ENCODE measurements around the gene ELN.

Gene ELN

GRCh38 chr7:74048999-74049599, 21.1 kb downstream of the ELN start:
- ChIA-PET POLR2A (no interaction called here), CTCF (no interaction called here)
- no peak for TF ChIP-seq L3MBTL2 (conservative IDR thresholded peaks at IDR 0.05)
- TF ChIP-seq PKNOX1 (IDR thresholded peaks at IDR 0.05): no peak
- TF ChIP-seq FOXM1 (IDR thresholded peaks at IDR 0.05; ENCODE audit: borderline replicate concordance): no peak
- TF ChIP-seq BHLHE40 (IDR thresholded peaks at IDR 0.05; ENCODE audit: borderline replicate concordance): no peak
- no peak for TF ChIP-seq LEF1 (IDR thresholded peaks at IDR 0.05; ENCODE audit: borderline replicate concordance)
- no peak for TF ChIP-seq FOXA1 (IDR thresholded peaks at IDR 0.05)
- no peak for TF ChIP-seq ARNT (IDR thresholded peaks at IDR 0.05)
- TF ChIP-seq NFRKB (IDR thresholded peaks at IDR 0.05): no peak
- no peak for TF ChIP-seq CTBP1 (IDR thresholded peaks at IDR 0.05; ENCODE audit: borderline replicate concordance)
- TF ChIP-seq HDGF (IDR thresholded peaks at IDR 0.05; ENCODE audit: borderline replicate concordance): no peak
- no peak for TF ChIP-seq FOXK2 (IDR thresholded peaks at IDR 0.05)
- no peak for DNase-seq (ENCODE audit: extremely low spot score)

- TF ChIP-seq PKNOX1 (IDR thresholded peaks at IDR 0.05) (no peak), SP1 (IDR thresholded peaks at IDR 0.05) (no peak), TARDBP (IDR thresholded peaks at IDR 0.05) (no peak), FOXA1 (IDR thresholded peaks at IDR 0.05) (no peak), LEF1 (IDR thresholded peaks at IDR 0.05; ENCODE audit: borderline replicate concordance) (no peak), FOXM1 (IDR thresholded peaks at IDR 0.05; ENCODE audit: borderline replicate concordance) (no peak), ELF4 (IDR thresholded peaks at IDR 0.05) (no peak), NFRKB (IDR thresholded peaks at IDR 0.05) (no peak), CTBP1 (IDR thresholded peaks at IDR 0.05; ENCODE audit: borderline replicate concordance) (no peak), FOXK2 (IDR thresholded peaks at IDR 0.05) (no peak)
- POLR2A ChIA-PET: no interaction called here
- CTCF ChIA-PET: no interaction called here
- no peak for DNase-seq (ENCODE audit: extremely low spot score)
Observed at GRCh38 chr7:74049997-74050798, 22.2 kb downstream of the ELN start.

- no peak for DNase-seq (ENCODE audit: extremely low spot score)
- POLR2A ChIA-PET: no interaction called here
- CTCF ChIA-PET: no interaction called here
- TF ChIP-seq HDGF (IDR thresholded peaks at IDR 0.05; ENCODE audit: borderline replicate concordance): no peak
- no peak for TF ChIP-seq CTBP1 (IDR thresholded peaks at IDR 0.05; ENCODE audit: borderline replicate concordance)
- TF ChIP-seq ZNF384 (IDR thresholded peaks at IDR 0.05): no peak
- no peak for TF ChIP-seq FOXA1 (IDR thresholded peaks at IDR 0.05)
- TF ChIP-seq NFRKB (IDR thresholded peaks at IDR 0.05): no peak
- TF ChIP-seq BHLHE40 (IDR thresholded peaks at IDR 0.05; ENCODE audit: borderline replicate concordance): no peak
- TF ChIP-seq ELF4 (IDR thresholded peaks at IDR 0.05): no peak
- TF ChIP-seq FOXK2 (IDR thresholded peaks at IDR 0.05): no peak
- TF ChIP-seq SUZ12 (IDR thresholded peaks at IDR 0.05): no peak
Observed at GRCh38 chr7:74051193-74051592, 23.2 kb downstream of the ELN start.

- ChIA-PET POLR2A (no interaction called here), CTCF (no interaction called here)
- TF ChIP-seq CTBP1 (IDR thresholded peaks at IDR 0.05; ENCODE audit: borderline replicate concordance) (no peak), LEF1 (IDR thresholded peaks at IDR 0.05; ENCODE audit: borderline replicate concordance) (no peak), FOXM1 (IDR thresholded peaks at IDR 0.05; ENCODE audit: borderline replicate concordance) (no peak)
- no peak for DNase-seq (ENCODE audit: extremely low spot score)
Observed at GRCh38 chr7:74051629-74052410, 23.8 kb downstream of the ELN start.

GRCh38 chr7:74052628-74053027, 24.7 kb downstream of the ELN start:
- DNase-seq (ENCODE audit: extremely low spot score): no peak
- POLR2A ChIA-PET: no interaction called here
- CTCF ChIA-PET: interaction anchor here (0.6 kb wide), 1 partner anchor 9 kb away, joined by 3 read pairs; no protein-coding TSS in a partner anchor
- TF ChIP-seq FOXK2 (IDR thresholded peaks at IDR 0.05) (no peak), SUZ12 (IDR thresholded peaks at IDR 0.05) (no peak), LEF1 (IDR thresholded peaks at IDR 0.05; ENCODE audit: borderline replicate concordance) (no peak), PKNOX1 (IDR thresholded peaks at IDR 0.05) (no peak), BHLHE40 (IDR thresholded peaks at IDR 0.05; ENCODE audit: borderline replicate concordance) (no peak)

DNA sequence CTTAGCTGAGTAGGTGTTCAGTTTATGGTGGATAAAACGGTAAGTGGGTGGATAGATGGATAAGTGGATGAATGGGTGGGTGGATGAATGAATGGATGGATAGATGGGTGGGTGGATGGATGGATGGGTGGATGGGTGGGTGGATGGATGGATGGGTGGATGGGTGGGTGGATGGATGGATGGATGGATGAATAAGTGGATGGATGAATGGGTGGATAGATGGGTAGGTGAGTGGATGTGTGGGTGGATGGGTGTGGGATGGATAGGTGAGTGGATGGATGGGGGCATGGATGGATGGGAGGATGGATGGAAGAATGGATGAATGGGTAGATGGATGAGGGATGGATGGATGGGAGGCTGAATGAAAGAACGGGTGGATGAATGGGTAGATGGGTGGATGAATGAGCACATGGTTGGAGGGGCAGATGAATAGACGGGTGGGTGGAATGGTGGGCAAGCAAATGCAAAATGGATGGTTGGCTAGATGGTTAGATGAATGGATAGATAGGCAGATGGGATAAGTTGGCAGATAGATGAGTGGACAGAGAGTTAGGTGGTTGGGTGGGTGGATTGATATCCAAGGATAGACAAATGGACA, 25.7 kb downstream of the ELN start:
- ChIA-PET POLR2A (no interaction called here), CTCF (interaction anchor here (0.6 kb wide), 2 partner anchors 10 to 739 kb away, joined by 3 read pairs; no protein-coding TSS in a partner anchor)
- DNase-seq (ENCODE audit: extremely low spot score): no peak
- TF ChIP-seq FOXK2 (IDR thresholded peaks at IDR 0.05) (no peak), FOXA1 (IDR thresholded peaks at IDR 0.05) (no peak), ZNF384 (IDR thresholded peaks at IDR 0.05) (no peak), L3MBTL2 (conservative IDR thresholded peaks at IDR 0.05) (no peak), SP1 (IDR thresholded peaks at IDR 0.05) (no peak), TARDBP (IDR thresholded peaks at IDR 0.05) (no peak), PKNOX1 (IDR thresholded peaks at IDR 0.05) (no peak), LEF1 (IDR thresholded peaks at IDR 0.05; ENCODE audit: borderline replicate concordance) (no peak), NFRKB (IDR thresholded peaks at IDR 0.05) (no peak), CTBP1 (IDR thresholded peaks at IDR 0.05; ENCODE audit: borderline replicate concordance) (no peak), FOXM1 (IDR thresholded peaks at IDR 0.05; ENCODE audit: borderline replicate concordance) (no peak), ELF4 (IDR thresholded peaks at IDR 0.05) (no peak), BHLHE40 (IDR thresholded peaks at IDR 0.05; ENCODE audit: borderline replicate concordance) (no peak), HDGF (IDR thresholded peaks at IDR 0.05; ENCODE audit: borderline replicate concordance) (no peak), SUZ12 (IDR thresholded peaks at IDR 0.05) (no peak), ARNT (IDR thresholded peaks at IDR 0.05) (no peak)
